H1 (cell line): ENCODE data around the gene TNC.

ENCODE experiments used
- ATF3 ChIP-seq: IDR thresholded peaks from 2 replicates; pipeline ENCODE4 v1.6.1; 2011; ENCODE audit warnings: low read depth, mild to moderate bottlenecking, low read length; ENCODE audit not compliant: insufficient read depth
- SP1 ChIP-seq: IDR thresholded peaks from 2 replicates; pipeline ENCODE4 v1.6.1; 2011; ENCODE audit warnings: low read depth, low read length
- TF ChIP-seq, protein P1 (sequence below), 3 experiments: IDR thresholded peaks; 1 replicate in 2 of 3; 2 replicates in 1 of 3; pipeline versions ENCODE4 v1.5.1 to v1.6.1; 2011; ENCODE audit warnings: low read length in 3 of 3, mild to moderate bottlenecking in 3 of 3, inconsistent platforms in 2 of 3, low read depth in 1 of 3, moderate library complexity in 1 of 3; ENCODE audit not compliant: insufficient read depth in 1 of 3; ENCODE audit errors: control extremely low read depth in 1 of 3
- TF ChIP-seq, protein P2 (sequence below): IDR thresholded peaks from 2 replicates; pipeline ENCODE4 v1.6.1; 2011; ENCODE audit warnings: low read length, improper control_type of control experiment

- TF ChIP-seq, protein P1, sequence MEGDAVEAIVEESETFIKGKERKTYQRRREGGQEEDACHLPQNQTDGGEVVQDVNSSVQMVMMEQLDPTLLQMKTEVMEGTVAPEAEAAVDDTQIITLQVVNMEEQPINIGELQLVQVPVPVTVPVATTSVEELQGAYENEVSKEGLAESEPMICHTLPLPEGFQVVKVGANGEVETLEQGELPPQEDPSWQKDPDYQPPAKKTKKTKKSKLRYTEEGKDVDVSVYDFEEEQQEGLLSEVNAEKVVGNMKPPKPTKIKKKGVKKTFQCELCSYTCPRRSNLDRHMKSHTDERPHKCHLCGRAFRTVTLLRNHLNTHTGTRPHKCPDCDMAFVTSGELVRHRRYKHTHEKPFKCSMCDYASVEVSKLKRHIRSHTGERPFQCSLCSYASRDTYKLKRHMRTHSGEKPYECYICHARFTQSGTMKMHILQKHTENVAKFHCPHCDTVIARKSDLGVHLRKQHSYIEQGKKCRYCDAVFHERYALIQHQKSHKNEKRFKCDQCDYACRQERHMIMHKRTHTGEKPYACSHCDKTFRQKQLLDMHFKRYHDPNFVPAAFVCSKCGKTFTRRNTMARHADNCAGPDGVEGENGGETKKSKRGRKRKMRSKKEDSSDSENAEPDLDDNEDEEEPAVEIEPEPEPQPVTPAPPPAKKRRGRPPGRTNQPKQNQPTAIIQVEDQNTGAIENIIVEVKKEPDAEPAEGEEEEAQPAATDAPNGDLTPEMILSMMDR (IDR thresholded peaks at IDR 0.05; ENCODE audit: control extremely low read depth in 1 of 3, insufficient read depth in 1 of 3, low read depth in 1 of 3, low read length in 3 of 3) = no peak
- TF ChIP-seq ATF3 = no peak
- TF ChIP-seq, protein P2, sequence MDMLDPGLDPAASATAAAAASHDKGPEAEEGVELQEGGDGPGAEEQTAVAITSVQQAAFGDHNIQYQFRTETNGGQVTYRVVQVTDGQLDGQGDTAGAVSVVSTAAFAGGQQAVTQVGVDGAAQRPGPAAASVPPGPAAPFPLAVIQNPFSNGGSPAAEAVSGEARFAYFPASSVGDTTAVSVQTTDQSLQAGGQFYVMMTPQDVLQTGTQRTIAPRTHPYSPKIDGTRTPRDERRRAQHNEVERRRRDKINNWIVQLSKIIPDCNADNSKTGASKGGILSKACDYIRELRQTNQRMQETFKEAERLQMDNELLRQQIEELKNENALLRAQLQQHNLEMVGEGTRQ = no peak
- TF ChIP-seq SP1 = no peak
Observed at GRCh38 chr9:115137526-115137925, 19.6 kb upstream of the TNC start.
